Smooth muscle cell of the brain vasculature (primary cell): Measurements from ENCODE around the gene PDZRN4.
"Not testable (repeated sequence)": the region's sequence is repeated elsewhere in the genome, so short reads cannot be mapped to it uniquely, and the experiment has no call there.

Experiments used
- DNase-seq: peaks from one replicate; pipeline ENCODE4 v3.0.0-alpha.2; 2012; ENCODE audit warnings: low read depth, low spot score

Gene PDZRN4

DNA sequence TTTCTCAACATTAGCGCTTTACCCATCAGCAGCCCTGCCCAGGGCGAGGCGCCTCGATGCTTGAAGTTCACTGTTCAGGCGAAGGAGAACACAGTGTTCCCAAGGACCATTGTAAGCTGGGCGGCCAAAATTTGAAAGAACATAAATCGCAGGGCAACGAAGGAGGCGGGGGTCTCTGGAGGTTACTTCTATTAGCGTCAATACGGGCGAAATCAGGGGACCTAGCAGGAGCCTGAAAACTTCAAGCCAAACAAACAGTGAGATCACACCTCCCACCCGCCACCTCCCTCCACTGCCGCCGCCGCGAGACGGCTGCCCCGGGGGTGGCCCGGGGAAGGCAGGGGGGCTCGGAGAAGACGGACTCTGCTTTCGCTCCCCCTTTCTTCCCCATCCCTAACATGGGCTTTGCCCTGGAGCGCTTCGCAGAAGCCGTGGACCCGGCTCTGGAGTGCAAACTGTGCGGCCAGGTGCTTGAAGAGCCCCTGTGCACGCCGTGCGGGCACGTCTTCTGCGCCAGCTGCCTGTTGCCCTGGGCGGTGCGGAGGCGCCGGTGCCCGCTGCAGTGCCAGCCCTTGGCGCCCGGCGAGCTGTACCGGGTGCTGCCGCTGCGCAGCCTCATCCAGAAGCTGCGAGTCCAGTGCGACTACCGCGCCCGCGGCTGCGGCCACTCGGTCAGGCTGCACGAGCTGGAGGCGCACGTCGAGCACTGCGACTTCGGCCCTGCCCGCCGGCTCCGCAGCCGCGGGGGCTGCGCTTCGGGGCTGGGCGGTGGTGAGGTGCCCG, at the start of gene PDZRN4:
Gene PDZRN4 (plus strand): TSS at position 263 of the 783 bp plus-strand sequence.
- DNase-seq, result no peak

- DNase-seq, result no peak
These were observed 48.0 kb upstream of the PDZRN4 start for GRCh38 chr12:41140117-41140516.

DNA sequence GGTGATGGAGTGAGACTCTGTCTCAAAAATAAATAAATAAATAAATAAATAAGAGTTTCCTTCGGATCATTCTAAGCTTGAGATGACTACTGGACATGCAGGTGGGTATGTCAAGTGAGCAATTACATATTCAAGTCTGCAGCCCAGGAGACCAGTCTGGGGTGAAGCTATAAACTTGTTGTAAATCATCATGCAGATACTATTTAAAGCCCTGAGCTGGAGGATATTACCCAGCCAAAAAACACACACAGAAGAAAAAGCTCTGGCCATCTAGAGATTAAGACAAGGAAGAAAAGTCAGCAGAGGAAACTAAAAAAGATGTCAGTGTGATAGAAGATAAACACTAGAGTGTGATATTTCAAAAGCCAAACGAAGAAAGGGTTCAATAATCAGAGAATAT, 47.0 kb upstream of the PDZRN4 start:
- no peak for DNase-seq

- no peak for DNase-seq
These were observed 45.7 kb upstream of the PDZRN4 start for GRCh38 chr12:41142376-41142775.

DNA sequence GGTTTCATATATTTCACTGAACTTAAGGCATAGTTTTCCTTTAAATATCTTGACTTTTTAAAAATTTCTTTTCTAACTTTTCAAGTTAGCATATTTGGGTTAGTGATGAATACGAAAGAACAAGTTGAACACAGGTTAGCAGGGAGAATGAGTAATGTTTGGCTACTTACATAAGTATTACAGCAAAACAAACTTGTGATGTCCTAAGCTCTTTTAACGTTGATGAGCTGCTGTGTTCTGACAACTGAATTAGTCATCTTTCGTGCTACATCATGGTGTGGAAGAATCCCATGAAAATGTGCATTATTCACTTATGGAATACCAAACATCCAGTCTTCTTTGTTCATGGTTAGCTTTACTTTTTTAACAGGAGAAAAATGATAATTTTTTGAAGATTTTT, 36.3 kb upstream of the PDZRN4 start:
- no peak for DNase-seq

GRCh38 chr12:41162461-41162860, 25.7 kb upstream of the PDZRN4 start:
- no peak for DNase-seq

DNA sequence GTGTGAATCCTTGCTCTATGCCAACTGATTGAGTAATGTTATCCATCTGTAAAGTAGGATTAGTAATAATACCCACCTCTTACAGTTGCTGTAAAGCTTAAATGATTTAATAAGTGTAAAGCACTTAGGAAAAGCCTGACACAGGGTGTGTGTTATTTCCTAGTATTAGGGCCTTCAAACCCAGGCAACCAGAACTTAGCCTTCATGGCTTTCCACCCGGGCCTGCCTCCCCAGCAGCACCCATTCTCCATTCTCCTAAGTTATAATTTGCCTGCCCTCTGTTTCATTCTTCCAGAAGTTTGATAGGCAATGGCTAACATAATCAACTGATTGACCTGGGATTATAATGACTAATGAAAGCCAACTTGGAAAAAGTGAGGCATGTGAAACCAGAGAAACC, 20.4 kb upstream of the PDZRN4 start:
- no peak for DNase-seq

GRCh38 chr12:41174602-41175001, 13.5 kb upstream of the PDZRN4 start:
- no peak for DNase-seq

DNA sequence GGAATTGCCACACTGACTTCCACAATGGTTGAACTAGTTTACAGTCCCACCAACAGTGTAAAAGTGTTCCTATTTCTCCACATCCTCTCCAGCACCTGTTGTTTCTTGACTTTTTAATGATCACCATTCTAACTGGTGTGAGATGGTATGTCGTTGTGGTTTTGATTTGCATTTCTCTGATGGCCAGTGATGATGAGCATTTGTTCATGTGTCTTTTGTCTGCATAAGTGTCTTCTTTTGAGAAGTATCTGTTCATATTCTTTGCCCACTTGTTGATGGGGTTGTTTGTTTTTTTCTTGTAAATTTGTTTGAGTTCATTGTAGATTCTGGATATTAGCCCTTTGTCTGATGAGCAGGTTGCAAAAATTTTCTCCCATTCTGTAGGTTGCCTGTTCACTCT, 8.6 kb upstream of the PDZRN4 start:
- not testable (repeated sequence) for DNase-seq

- DNase-seq, result no peak
These were observed 3.3 kb upstream of the PDZRN4 start for GRCh38 chr12:41184864-41185263.

DNA sequence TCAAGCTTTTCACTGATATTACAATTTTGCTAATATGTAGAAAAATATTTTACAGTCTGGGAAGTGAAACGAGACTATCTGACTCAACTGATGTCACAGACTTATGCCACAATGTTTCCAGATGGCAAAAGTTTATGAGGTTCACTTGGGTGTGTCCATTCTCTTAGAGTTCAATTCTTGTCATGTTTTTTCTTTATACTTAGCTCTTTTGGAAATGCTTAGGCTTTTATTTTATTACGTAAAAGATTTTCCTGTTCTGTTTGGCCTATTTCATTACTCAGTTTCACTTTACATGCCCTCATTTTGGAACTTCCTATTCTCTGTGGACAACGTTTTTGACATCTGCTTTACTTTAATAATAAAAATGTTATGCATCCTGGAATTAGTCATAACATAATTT, 2.1 kb upstream of the PDZRN4 start:
- no peak for DNase-seq

- DNase-seq, result no peak
These were observed 798 bp downstream of the PDZRN4 start for GRCh38 chr12:41188841-41189394.

DNA sequence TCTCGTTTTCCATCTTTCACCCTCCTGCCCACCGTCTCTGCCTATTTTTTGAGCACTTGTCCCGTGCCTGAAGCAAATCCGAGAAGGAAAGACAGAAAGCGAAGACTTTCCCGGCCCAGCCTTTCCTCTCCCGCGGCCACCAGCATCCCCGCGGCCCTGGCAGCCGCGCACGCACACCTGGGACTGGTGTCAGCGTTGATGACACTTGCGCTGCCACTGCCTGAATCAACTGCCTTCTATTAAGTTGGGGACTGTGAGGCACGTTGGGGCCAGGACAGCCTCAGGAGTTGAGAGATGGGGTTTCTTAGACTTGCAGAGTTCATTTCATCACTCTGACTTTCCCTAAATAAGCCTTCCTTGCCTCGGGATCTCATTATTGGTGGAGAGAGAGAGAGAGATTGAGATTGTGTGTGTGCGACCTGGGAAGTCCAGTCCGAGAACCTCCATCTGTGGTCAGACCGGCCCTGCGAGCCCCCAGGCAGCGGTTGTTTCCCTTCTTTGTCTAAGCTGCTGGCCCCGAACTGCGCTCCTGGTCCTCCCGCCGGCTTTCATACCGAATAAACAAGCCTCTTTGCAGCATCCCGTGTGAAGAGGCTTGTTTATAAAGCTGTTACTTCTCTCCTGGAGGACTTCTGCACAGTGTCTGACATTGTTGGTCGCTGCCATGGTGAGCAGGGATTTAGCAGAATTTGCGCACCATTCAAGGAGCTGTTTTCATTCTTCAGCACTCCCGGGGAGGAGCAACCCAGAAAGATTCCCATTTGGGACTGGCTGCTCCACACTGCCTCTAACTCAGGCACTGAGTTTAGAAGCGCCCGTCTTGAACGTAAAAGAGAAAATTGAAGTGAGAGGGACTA, 1.5 kb downstream of the PDZRN4 start:
- no peak for DNase-seq

GRCh38 chr12:41190338-41190737, 2.2 kb downstream of the PDZRN4 start:
- no peak for DNase-seq

DNA sequence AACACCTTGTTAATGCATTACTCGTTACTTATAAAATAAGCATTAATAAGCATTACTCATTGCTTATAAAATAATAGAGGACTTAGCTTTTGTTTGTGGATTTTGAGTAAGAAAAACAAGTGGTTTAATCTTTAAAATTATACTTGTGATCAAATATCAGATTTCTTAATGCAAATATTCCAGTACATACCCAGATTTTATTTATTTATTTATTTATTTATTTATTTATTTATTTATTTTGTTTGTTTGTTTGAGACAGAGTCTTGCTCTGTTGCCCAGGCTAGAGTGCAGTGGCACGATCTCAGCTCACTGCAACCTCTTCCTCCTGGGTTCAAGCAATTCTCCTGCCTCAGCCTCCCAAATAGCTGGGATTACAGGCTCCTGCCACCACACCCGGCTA, 3.4 kb downstream of the PDZRN4 start:
- DNase-seq, result not testable (repeated sequence)

DNA sequence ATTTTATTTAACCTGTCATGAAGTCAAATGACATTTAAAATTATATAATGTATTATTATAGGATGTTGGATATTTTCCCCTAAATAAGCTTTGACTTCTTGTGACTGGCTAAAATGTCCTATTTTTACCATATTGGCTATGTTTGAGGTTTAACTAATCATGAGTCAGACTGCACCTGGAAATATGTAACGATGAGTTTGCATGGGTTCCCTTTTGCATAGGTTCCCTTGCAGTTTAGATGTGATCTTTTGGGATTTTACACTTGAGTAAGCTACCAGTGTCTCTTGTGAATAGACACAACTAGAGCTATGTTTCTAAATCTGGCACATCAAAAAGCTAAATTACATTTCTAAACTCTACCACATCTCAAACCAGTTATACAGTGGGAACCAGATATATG, 5.2 kb downstream of the PDZRN4 start:
- no peak for DNase-seq

DNA sequence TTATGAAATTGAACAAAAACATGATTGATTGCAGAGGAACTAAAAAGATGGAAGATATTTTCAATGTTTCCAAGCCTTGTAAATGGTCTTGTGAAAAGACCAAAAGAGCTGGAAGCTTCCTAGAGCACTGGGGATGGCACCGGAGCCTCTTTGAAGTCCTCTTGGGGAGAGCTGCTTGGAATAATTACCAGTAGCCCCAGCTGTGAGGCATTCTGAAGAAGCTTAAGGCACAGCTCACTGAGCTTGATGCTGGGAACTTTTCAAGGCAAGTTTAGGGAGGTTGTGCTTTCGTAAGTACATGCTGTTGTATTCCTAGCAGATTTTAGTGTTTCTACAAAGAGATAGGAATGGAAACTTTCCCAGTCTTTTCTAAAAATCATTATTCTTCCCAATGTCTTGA, 13.9 kb downstream of the PDZRN4 start:
- DNase-seq, result no peak

GRCh38 chr12:41205070-41205709, 17.1 kb downstream of the PDZRN4 start:
- no peak for DNase-seq

GRCh38 chr12:41206298-41206697, 18.2 kb downstream of the PDZRN4 start:
- no peak for DNase-seq

GRCh38 chr12:41211448-41211847, 23.3 kb downstream of the PDZRN4 start:
- DNase-seq, result no peak

- DNase-seq, result no peak
These were observed 24.5 kb downstream of the PDZRN4 start for GRCh38 chr12:41212625-41213024.

- no peak for DNase-seq
These were observed 25.0 kb downstream of the PDZRN4 start for GRCh38 chr12:41213107-41213506.
